Tibial nerve (tissue), 4 donors: ENCODE data around the gene PRKAG2. TPM values are rescaled to one million over a fixed set of nuclear protein-coding genes. Genes with fewer than 3 reads are reported as not detected.
A peak's percentile ranks its signal among the peaks of the same experiment; 100 is the strongest.

Experiments used
- DNase-seq, 2 donors: peaks; one replicate each; pipeline ENCODE4 v3.0.0-alpha.2; 2019; ENCODE audit warnings: low spot score in 2 of 2
- H3K27ac ChIP-seq, 4 donors: fragments of 200-600 bp; sonication (generic) in 3 of 4; one replicate each; pipeline ENCODE4 v1.5.1; 2017 to 2019; ENCODE audit warnings: mild to moderate bottlenecking in 1 of 4
- H3K27me3 ChIP-seq, 2 donors: fragments of 200-600 bp; sonication (generic) in 1 of 2; one replicate each; pipeline versions ENCODE4 v1.5.1 to v1.6.0; 2017 to 2019
- H3K36me3 ChIP-seq, 3 donors: fragments of 200-600 bp; sonication (generic); one replicate each; pipeline ENCODE4 v1.5.1; 2018 to 2019
- H3K4me1 ChIP-seq, 4 donors: fragments of 200-600 bp; sonication (generic) in 3 of 4; one replicate each; pipeline ENCODE4 v1.5.1; 2017 to 2019
- H3K4me3 ChIP-seq, 4 donors: fragments of 200-600 bp; sonication (generic) in 3 of 4; one replicate each; pipeline ENCODE4 v1.5.1; 2017 to 2019; ENCODE audit warnings: mild to moderate bottlenecking in 1 of 4, moderate library complexity in 1 of 4
- H3K9me3 ChIP-seq, 4 donors: fragments of 200-600 bp; sonication (generic) in 3 of 4; one replicate each; pipeline ENCODE4 v1.5.1; 2017 to 2019
- EP300 ChIP-seq, 2 donors: sonication (generic); formaldehyde crosslinking; IDR thresholded peaks; one replicate each; pipeline ENCODE4 v1.6.1; 2017; ENCODE audit warnings: antibody characterized with exemption in 2 of 2, mild to moderate bottlenecking in 1 of 2
- POLR2A ChIP-seq, 2 donors: fragments of 450-650 bp; IDR thresholded peaks; one replicate each; pipeline ENCODE4 v1.6.1; 2017; ENCODE audit warnings: antibody characterized with exemption in 2 of 2, mild to moderate bottlenecking in 2 of 2, moderate library complexity in 2 of 2
- WGBS, 2 donors: methylation state at CpG; one replicate each; pipeline ENCODE4 v1.1.5; 2018; 5-methylcytosine and 5-hydroxymethylcytosine counted together
- total RNA-seq, 4 donors: library from RNA; depleted of rRNA; stranded (reverse); fragments of >200 nt; gene quantifications; one replicate each; pipeline ENCODE4 v1.1.0, GENCODE V29; 2016
- TF ChIP-seq, protein P1 (sequence below), 5 experiments: fragments of 200-600 bp in 3 of 5; fragments of 450-650 bp in 2 of 5; sonication (generic) in 3 of 5; IDR thresholded peaks; one replicate each; pipeline ENCODE4 v1.5.1; 2016 to 2019; ENCODE audit warnings: antibody characterized with exemption in 5 of 5, mild to moderate bottlenecking in 3 of 5, moderate library complexity in 2 of 5

PRKAG2 gene
- total RNA-seq, 4 donors from 2014 or later = 24.5 to 82.6 (median 38.3) TPM

DNA sequence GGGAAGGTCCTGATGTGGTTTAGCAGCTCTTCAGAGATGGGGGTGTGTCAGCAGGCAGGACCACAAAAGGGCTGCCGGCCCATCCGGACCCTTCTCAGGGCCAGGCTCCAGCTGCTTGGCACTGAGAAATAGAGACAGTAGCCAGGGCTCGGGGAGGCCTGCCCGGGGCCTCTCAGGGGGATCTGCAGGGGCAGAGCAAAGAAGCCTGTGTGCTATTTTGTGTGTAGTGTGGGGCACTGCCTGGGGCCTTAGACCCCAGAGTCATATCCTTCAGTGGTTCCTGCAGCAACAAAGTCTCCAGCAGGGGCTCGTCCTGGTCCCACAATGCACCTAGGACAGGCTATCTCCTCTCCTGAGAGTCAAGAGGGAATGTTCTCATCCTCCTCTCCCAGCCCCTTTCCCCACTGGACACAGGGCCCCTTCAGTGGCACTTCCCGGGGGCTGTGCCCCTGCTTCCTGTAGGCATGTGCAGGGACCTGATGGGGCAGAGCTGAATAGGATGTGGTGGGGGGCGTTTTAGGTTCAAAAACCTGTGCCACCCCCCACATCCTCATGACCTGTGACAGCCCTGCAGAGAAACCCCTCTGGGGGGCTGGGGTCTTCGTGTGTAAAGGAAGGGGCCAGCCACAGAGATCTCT, 197.7 kb downstream of the PRKAG2 start:
- Histone ChIP-seq H3K9me3 (no peaks in the 10 kb centered on the region), H3K4me1 (peaks cover 0 to 48% (median 11%) of the 10 kb centered on the region in 4 donors), H3K27ac (peak overlapping the region in 1 of 4 donors; percentile 88), H3K27me3 (no peaks in the 10 kb centered on the region), H3K36me3 (peaks cover 0 to 15% (median 0%) of the 10 kb centered on the region in 3 donors), H3K4me3 (no peak overlapping the region)
- DNase-seq = no peak
- WGBS, 2 donors = 40 to 41% methylated on average over 6 to 8 of the region's 8 CpGs
- TF ChIP-seq EP300 (IDR thresholded peaks at IDR 0.05) (no peak), POLR2A (IDR thresholded peaks at IDR 0.05) (no peak)
- TF ChIP-seq, protein P1, sequence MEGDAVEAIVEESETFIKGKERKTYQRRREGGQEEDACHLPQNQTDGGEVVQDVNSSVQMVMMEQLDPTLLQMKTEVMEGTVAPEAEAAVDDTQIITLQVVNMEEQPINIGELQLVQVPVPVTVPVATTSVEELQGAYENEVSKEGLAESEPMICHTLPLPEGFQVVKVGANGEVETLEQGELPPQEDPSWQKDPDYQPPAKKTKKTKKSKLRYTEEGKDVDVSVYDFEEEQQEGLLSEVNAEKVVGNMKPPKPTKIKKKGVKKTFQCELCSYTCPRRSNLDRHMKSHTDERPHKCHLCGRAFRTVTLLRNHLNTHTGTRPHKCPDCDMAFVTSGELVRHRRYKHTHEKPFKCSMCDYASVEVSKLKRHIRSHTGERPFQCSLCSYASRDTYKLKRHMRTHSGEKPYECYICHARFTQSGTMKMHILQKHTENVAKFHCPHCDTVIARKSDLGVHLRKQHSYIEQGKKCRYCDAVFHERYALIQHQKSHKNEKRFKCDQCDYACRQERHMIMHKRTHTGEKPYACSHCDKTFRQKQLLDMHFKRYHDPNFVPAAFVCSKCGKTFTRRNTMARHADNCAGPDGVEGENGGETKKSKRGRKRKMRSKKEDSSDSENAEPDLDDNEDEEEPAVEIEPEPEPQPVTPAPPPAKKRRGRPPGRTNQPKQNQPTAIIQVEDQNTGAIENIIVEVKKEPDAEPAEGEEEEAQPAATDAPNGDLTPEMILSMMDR (IDR thresholded peaks at IDR 0.05) = no peak

DNA sequence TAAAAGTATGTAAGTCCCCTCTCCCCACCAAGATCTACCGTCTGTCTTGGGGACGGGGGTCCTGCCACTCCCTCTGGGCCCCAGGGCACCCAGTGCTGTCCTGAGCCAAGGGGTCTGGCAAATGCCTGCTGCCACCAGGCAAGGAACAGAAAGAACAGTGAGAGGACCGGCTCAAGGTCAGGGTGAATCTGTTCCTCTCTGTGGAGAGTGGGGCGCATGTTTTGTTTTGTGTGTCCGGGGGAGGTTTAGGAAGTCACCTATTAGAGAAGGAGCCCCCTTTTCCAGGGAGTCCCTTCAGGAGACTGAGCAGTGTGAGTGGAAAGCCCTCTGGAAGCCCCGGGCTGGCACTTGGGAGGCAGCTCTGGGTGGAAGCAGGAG, 198.7 kb downstream of the PRKAG2 start:
- Histone ChIP-seq H3K36me3 (peaks cover 0 to 21% (median 0%) of the 10 kb centered on the region in 3 donors), H3K4me3 (no peak overlapping the region), H3K27ac (no peak overlapping the region), H3K4me1 (peaks cover 0 to 39% (median 11%) of the 10 kb centered on the region in 4 donors), H3K9me3 (no peaks in the 10 kb centered on the region), H3K27me3 (no peaks in the 10 kb centered on the region)
- TF ChIP-seq, protein P1 (IDR thresholded peaks at IDR 0.05) = no peak
- TF ChIP-seq EP300 (IDR thresholded peaks at IDR 0.05) = no peak
- TF ChIP-seq POLR2A (IDR thresholded peaks at IDR 0.05) = no peak
- no peak for DNase-seq
- 81 to 97% methylated on average over 6 of the region's 6 CpGs for WGBS, 2 donors

DNA sequence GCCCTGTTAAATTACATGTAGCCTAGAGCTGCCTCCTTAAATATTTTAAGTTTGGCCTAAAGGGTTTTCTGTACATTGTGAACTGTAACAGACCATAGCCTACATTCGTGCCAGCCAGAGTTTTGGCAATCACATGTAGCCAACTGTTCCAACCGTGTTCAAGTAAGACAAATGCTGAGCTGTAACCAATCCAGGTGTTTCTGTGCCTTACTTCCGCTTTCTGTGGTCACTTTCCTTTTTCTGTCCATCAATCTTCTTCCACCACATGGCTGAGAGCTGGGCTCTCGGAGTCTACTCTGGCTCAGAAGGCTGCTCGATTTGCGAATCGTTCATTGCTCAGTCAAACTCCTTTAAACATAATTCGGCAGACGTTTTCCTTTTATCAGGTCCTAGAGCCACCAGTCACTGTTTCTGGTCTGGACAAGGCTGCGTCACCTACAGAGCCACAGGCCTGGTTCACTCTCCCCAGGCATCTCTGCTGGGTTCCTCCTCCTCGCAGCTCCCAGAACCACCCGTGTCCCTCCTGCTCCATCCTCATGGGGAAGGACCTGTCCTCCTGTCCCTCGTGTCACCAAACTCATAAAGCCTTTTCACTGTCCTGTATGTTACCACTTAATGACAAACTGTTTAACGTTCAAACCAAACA, 199.2 kb downstream of the PRKAG2 start:
- H3K27ac ChIP-seq = no peak overlapping the region
- no peaks in the 10 kb centered on the region for H3K27me3 ChIP-seq
- TF ChIP-seq POLR2A (IDR thresholded peaks at IDR 0.05) (no peak), EP300 (IDR thresholded peaks at IDR 0.05) (no peak)
- TF ChIP-seq, protein P1 (IDR thresholded peaks at IDR 0.05) = no peak
- no peak overlapping the region for H3K4me3 ChIP-seq
- WGBS, 2 donors = 75 to 84% methylated on average over 14 of the region's 14 CpGs
- peaks cover 0 to 24% (median 0%) of the 10 kb centered on the region in 3 donors for H3K36me3 ChIP-seq
- peaks cover 0 to 34% (median 9%) of the 10 kb centered on the region in 4 donors for H3K4me1 ChIP-seq
- no peak for DNase-seq
- H3K9me3 ChIP-seq = no peaks in the 10 kb centered on the region

DNA sequence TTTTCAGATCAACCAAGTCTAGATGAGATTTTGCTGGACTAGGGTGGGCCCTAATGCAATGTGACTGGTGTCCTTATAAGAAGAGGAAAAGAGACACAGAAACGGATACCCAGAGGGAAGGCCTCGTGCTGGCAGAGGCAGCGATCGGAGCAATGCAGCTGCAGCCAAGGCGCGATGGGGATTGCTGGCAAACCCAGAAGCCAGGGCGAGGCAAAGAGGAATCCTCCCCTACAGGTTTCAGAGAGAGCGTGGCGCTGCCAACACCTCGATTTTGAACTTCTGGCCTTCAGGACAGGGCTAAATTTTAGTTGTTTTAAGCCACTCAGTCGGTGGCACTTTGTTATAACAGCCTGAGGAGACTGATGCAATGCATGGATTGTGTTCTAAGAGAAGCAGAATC, 200.2 kb downstream of the PRKAG2 start:
- WGBS, 2 donors = 78 to 87% methylated on average over 11 of the region's 11 CpGs
- Histone ChIP-seq H3K4me3 (no peak overlapping the region), H3K9me3 (no peaks in the 10 kb centered on the region), H3K27ac (no peak overlapping the region), H3K27me3 (no peaks in the 10 kb centered on the region), H3K4me1 (peaks cover 0 to 28% (median 8%) of the 10 kb centered on the region in 4 donors), H3K36me3 (peaks cover 0 to 27% (median 0%) of the 10 kb centered on the region in 3 donors)
- no peak for DNase-seq
- TF ChIP-seq EP300 (IDR thresholded peaks at IDR 0.05) (no peak), POLR2A (IDR thresholded peaks at IDR 0.05) (no peak)
- TF ChIP-seq, protein P1 (IDR thresholded peaks at IDR 0.05) = no peak
